HG03565 (cell line): ENCODE measurements around the gene TSPAN33.
"Not testable (repeated sequence)": the region's sequence is repeated elsewhere in the genome, so short reads cannot be mapped to it uniquely, and the experiment has no call there.

Experiments used
- ATAC-seq: cut with Tn5 transposase; IDR thresholded peaks from one replicate; pipeline ENCODE4 v1.9.1; 2021; ENCODE audit warnings: mild to moderate bottlenecking, moderate library complexity; ENCODE audit not compliant: unreplicated experiment

The TSPAN33 gene

DNA sequence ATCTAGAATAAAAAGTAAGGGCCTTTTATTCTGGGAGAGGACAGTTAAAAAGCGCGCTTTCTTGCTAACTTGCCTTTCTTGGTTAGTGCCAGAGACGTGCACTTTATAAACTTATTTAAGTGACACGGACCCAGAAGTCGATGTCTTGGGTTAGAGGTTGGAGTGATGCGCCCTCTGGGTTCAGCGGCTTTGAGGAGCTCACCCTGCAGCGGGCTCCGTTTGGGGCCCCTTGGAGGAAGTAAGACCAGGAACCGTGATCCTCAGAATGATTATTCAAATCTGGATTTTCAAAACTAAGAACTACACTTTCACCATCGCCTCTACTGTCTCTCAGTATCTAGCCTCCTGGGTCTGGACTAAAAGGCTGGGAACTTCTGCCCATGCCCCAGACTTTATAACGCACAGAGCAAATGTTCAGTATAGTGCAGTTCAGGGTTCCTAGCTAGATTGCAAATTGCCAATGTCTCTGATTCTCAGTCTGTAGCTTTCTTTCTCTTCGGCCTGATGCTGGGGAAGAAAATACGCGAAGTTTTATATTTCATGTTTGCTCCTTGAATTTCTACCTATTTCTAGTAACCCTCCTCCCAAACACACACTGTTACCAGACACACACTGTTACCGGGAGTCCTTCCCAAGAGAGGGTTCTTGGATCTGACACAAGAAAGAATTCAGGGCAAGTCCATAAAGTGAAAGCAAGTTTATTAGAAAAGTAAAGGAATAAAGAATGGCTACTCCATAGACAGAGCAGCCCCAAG is 25.4 kb downstream of the TSPAN33 start:
- ATAC-seq, result peak; percentile 50

DNA sequence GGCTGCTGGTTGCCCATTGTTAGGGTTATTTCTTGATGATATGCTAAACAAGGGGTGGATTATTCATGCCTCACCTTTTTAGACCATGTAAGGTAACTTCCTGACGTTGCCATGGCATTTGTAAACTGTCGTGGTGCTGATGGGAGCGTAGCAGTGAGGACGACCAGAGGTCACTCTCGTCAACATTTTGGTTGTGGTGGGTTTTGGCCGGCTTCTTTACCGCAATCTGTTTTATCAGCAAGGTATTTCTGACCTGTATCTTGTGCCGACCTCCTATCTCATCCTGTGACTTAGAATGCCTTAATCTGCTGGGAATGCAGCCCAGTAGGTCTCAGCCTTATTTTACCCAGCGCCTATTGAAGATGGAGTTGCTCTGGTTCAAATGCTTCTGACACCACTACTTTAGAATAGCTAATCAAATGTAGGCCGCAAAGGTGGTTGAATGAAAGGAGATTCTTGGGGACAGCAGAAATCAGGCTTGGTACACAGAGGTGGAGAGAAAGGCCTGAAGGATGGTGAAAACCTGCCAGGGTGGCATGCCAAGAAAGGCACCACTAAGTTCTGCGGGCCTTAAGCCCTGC is 26.0 kb downstream of the TSPAN33 start:
- no peak for ATAC-seq

DNA sequence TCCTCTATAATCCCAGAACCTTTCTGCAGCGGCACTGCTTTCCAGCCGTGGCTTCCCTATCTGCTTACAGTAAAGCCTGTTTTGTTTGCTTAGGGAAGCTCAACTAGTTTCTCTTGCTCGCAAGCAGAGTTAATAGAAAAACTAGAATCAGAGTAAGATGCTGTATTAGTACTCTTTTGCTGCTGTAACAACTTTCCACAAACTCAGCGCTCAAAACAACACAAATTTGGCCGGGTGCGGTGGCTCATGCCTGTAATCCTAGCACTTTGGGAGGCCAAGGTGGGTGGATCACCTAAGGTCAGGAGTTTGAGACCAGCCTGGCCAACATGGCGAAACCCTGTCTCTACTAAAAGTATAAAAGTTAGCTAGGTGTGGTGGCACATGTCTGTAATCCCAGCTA is 29.4 kb downstream of the TSPAN33 start:
- ATAC-seq, result not testable (repeated sequence)

DNA sequence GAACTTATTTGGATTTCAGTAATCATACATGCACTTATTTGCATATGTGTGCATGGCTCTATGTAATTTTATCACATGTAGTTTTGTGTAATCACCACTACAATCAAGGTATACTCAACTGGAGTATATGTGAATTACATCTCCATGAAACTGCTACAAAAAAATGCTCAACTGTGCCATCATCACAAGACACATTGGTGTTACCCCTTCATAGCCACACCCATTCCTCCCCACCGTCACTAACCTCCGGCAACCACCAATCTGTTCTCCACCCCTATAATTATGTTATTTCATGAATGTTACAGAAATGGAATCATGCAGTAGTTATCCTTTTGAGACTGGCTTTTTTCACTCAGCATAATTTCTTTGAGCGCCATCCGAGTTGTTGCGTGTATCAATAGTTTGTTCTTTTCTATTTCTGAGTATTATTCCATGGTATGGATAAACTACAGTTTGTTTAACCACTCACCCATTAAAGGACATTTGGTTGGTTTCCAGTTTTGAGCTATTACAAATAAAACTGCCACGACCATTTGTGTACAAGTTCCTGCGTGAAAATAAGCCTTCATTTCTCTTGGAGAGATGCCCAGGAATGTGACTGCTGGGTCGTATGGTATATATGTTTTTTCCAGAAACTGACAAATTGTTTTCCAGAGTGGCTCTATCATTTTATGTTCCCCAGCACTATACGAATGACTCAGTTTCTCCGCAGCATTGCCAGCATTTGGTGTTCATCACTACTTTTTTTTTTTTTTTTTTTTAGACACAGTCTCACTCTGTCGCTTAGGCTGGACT is 32.6 kb downstream of the TSPAN33 start:
- no peak for ATAC-seq

DNA sequence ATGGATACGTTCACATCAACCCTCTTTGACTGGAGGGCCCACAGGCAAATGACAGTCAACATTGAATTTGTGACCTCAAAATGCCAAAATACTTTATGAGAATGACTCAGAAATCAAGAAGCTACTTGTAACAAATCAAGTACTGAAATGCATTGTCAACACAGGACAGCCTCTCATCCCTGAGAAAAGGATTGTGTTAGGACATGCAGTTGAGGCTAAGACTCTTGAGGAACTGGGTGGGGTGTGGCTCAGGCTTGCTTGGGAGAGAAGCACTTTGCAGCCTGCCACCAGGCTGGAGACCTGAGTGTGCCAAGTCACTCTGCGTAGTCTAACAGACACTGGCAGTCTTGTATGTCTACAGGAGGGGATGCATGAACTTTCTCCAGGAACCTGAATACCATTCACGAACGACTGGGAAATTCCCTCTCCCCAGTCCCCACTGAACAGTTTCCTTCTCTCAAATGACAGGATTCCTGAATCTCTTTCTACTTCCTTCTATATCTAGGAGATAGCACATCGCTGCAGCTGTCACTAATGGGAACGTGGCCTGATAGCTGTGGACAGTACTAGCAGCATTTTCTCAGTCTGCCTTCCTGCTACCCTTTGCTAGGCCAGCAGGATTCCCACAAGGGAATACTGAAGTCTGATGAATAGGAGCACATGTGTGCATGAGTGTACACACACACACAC is 40.6 kb downstream of the TSPAN33 start:
- ATAC-seq, result no peak

DNA sequence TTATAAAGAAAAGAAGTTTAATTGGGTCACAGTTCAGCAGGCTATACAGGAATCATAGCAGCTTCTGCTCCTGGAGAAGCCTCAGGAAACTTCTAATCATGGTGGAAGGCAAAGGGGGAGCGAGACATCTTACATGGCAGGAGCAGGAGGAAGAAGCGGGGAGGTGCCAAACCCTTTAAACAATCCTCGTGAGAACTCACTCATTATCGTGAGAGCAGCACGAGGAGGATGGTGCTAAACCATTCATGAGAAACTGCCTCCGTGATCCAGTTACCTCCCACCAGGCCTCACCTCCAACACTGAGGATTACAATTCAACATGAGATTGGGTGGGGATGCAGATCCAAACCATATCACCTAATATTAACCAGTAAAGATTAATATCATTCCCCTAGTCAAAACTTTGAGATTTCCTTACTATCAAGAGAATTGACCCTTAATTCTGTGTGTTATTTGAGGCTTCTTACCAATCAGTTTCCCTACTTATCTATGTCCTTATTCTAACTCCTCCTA is 42.3 kb downstream of the TSPAN33 start:
- ATAC-seq, result no peak

DNA sequence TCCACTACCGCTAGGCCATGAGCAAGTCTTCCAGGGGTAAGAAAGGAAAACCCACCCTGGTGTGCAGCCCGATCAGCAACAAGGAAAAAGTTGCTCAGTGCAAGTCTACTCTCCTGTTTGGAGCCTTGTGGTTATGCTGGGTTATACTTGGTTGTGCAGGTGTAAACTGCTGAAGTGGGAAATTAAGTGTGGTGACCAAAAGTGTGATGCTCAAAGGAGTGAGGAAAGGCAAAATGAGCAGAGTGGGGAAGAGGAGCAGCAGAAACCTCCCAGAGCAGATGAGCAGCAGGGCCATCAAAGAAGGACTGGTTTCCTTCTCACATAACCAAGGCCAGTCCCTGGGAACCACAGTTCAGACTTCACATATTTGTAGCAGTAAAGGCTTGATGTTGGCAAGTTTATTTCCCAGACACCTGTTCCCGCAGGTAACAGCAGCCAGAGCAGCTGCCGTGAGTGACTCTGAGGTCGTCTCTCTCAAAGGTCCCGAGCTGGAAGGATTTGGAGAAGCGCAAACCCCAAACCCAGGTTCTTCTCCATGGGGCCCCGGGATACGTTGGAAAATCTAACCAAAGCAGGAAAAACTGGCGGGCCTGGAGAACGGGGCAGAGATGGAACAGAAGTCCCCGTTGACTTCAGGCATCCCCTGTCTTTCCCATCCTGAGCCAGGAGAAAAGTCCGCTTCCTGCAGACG is 43.3 kb downstream of the TSPAN33 start:
- ATAC-seq, result no peak

DNA sequence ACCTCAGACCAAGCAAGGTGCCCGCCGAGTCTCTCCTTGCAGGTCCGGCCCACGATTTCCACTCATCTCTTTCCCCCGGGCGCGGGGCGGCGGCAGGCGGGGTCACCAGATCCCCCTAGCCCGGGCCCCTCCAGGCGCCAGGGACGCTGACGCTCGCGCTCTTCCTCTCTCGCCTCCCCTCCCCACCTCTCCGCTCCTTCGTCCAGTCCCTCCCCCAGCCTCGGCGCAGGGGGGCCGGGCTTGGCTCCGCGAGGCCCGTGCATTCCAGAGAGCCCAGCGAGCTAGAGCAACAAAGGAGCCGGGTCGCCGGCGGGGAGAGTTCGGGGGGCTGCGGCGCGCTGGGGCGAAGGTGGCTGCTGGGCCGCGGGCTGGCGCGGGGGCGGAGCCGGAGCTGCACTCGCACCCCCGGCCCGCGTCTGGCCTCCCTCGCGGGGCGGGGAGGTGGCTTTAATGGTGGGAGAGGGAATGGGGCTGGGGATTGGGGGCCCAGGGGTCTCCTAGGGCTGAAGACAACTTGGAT is 43.9 kb downstream of the TSPAN33 start, which contains the start of gene SMO:
TSS of gene SMO (plus strand) at position 262 of the 520 bp plus-strand sequence. CDS start 519 bp downstream, outside the sequence.
- ATAC-seq, result no peak

DNA sequence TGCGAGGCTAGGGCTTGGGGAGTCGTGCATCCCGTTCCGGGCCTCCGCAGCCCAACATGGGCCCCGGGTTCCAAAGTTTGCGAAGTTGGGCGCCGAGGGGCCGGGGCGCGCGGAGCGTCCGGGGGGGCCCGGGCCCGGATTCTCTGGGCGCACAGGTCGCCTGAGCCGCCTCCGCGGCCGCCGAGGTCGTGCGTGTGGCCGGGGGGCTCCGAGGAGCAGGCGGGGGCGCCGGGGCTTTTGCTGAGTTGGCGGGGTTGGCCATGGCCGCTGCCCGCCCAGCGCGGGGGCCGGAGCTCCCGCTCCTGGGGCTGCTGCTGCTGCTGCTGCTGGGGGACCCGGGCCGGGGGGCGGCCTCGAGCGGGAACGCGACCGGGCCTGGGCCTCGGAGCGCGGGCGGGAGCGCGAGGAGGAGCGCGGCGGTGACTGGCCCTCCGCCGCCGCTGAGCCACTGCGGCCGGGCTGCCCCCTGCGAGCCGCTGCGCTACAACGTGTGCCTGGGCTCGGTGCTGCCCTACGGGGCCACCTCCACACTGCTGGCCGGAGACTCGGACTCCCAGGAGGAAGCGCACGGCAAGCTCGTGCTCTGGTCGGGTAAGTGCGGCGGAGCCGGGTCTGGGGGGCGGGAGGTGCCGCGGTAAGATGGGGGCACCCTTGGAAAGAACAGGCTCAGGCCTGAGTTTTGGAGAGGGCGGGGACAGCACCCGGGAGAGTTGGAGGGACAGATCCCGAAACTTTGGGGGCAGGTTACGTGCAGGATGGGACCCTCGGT is 44.6 kb downstream of the TSPAN33 start:
- ATAC-seq, result no peak

DNA sequence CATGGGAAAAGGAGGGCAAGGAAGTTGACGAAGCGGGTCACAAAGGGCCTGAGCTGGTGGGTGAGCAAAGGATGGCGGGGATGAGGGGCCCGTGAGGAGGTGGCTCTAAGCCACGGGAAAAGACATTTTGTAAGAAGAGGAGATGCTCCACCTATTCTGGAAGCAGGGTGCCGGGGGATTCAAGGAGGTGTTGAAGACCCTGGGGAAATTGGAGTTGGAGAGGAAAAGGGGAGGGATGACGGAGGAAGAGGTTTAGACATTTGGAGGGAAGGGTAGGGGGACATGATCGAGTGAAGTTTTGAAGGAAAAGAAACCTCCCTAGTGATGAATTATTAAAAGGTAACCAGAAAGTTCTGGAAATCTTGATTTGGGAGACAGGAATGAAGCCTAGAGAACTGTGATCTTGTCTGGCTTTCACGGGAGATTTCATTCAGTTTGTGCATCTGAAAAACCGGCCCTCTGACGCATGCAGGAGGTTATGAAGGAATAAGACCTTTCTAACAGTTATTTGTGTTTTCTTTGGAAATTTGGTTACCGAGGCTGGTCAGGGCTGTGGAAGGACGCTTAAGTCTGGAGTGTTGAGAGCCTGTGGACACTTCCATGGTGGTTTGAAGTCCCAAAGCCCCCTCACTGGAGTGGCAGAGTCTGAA is 45.3 kb downstream of the TSPAN33 start:
- no peak for ATAC-seq

DNA sequence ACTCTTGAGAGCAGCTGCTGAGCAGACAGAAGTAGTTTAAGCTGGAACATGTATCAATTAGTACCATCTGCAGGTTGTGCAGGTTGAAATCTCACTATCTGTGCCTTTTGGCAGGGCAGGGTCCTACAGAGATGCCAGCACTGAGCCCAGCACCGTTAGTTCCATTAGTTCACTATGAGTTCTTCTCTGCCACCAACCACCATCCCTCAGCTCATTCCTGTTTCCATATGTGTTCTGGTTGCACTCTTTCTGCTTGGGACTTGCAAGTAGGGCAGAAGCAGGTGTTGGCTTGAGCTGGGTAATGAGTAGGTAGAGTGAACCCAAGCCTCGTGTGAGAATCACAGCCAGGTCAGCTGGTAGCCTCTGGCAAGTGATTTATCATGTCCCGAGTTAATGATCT is 46.8 kb downstream of the TSPAN33 start:
- ATAC-seq, result no peak

DNA sequence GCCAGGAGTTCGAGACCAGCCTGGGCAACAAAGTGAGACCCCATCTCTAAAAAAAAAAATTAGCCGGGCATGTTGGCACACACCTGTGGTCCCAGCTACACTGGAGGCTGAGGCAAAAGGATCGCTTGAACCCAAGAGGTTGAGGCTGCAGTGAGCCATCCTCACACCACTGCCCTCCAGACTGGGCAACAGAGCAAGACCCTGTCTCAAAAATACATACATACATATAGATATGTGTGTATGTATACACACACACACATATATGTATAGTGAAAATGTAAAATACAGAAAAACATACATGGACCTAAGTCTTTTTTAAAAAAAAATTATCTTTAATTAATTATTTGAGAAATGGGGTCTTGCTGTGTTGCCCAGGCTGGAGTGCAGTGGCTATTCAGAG is 49.4 kb downstream of the TSPAN33 start:
- ATAC-seq, result no peak

DNA sequence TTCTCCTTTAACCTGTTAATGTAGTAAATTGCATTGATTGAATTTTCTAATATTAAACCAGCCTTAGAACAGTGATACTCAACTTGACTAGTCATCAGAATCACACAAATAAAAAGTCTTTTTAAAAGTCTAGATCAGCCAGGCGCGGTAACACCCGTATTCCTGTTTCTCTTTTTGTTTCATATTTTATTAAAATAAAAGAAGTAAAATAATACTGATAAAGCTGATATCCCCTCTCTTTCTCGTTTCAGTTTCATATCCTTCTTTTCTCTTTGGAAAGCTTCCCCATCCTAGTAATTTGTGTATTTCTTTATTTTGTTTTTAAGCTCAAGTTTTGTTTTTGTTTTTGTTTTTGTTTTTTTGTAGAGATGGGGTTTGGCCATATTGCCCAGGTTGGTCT is 53.3 kb downstream of the TSPAN33 start:
- ATAC-seq, result no peak

DNA sequence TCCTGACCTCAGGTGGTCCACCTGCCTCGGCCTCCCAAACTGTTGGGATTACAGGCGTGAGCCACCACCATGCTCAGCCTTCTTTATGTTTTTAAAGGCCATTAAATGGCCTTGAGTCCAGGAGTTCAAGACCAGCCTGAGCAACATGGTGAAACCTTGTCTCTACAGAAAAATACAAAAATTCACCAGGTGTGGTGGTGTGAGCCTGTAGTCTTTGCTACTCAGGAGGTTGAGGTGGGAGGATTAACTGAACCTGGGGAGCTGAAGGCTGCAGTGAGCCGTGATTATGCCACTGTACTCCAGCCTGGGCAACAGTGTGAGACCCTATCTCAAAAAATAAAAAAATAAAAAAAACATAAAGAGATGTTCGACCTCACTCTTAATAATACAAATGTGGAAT is 54.9 kb downstream of the TSPAN33 start:
- ATAC-seq, result no peak

DNA sequence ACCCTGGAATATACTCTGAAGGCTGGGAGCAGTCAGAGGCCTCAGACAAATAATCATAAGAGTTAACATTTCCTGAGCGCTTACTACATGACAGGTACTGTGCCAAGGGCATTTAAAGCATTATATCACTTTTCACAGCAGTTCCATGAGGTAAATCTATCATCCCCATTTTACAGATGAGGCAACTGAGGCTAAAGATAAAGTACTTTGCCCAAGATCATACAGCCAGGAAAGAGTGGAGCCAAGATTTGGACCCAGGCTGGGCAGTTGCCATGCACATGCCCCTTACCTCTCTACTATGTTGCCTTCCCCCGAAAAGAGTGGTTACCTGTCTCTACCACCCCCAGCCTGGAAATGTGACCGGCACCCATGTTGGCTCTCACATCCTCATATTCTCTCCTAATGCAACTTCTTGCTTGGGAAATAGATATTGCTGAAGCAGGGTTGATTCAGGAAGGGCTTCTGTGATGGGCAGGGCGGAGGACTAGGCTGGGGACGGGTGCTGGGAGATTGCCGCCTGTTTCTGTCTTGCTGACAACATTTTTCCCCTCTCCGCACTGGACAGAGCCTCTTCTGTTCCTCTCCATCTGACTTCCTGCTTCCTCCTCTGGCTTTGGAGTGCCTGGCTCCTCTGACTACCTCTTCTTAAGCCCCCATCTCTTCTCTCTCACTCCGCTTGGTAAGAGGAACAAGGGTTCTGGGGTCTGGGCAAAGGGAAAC is 57.7 kb downstream of the TSPAN33 start:
- ATAC-seq, result no peak

DNA sequence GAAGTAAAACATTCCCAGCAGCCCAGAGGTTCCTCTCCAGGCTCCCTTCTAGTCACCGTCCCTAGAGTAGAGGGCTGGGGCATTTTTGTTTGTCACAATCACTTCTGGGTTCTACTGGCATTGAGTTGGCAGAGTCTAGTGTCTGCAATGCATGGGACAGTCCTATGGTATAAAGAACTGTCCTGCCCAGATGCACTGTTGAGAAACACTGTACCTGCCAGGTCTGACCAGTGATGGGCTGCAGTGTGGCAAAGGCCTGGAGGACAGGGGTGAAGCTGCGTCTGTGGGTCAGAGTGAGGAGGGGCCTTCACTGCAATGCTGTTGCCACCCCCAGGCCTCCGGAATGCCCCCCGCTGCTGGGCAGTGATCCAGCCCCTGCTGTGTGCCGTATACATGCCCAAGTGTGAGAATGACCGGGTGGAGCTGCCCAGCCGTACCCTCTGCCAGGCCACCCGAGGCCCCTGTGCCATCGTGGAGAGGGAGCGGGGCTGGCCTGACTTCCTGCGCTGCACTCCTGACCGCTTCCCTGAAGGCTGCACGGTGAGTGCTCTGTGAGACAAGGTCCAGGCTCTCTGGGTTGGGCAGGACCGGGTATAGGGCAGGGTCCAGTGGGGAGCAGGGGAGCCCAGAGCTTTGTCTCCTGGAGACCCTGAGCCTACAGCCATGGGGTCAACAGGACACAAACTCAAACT is 58.7 kb downstream of the TSPAN33 start:
- no peak for ATAC-seq

DNA sequence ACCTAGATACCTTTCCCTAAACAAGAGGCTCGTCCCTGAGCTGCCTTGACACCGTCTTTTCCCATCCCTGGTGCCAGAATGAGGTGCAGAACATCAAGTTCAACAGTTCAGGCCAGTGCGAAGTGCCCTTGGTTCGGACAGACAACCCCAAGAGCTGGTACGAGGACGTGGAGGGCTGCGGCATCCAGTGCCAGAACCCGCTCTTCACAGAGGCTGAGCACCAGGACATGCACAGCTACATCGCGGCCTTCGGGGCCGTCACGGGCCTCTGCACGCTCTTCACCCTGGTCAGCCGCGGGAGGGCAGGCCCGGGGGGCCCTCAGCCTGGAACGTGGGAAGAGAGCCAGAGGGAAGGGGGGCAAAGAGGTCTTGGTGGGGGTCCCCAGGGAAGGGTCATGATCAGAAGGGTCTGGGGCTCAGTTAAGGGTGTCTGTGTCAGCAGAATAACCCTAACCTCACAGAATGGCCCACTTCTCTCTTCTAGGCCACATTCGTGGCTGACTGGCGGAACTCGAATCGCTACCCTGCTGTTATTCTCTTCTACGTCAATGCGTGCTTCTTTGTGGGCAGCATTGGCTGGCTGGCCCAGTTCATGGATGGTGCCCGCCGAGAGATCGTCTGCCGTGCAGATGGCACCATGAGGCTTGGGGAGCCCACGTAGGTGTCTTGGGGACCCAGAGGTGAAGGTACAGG is 60.8 kb downstream of the TSPAN33 start:
- no peak for ATAC-seq
